DOHH2 (cell line): ENCODE data around the gene FILIP1L.

Source experiments
- EZH2phosphoT487 ChIP-seq: fragments of 200-600 bp; sonication (generic); IDR thresholded peaks from 2 replicates; pipeline ENCODE4 v1.6.1; 2017; ENCODE audit warnings: borderline replicate concordance, mild to moderate bottlenecking, antibody characterized with exemption, low read length, moderate library complexity, mixed read lengths
- TF ChIP-seq, protein P1 (sequence below): fragments of 200-600 bp; sonication (generic); IDR thresholded peaks from one replicate; pipeline ENCODE4 v1.5.1; 2014; ENCODE audit warnings: antibody characterized with exemption, mild to moderate bottlenecking, low read depth, low read length; ENCODE audit not compliant: poor library complexity, severe bottlenecking

DNA sequence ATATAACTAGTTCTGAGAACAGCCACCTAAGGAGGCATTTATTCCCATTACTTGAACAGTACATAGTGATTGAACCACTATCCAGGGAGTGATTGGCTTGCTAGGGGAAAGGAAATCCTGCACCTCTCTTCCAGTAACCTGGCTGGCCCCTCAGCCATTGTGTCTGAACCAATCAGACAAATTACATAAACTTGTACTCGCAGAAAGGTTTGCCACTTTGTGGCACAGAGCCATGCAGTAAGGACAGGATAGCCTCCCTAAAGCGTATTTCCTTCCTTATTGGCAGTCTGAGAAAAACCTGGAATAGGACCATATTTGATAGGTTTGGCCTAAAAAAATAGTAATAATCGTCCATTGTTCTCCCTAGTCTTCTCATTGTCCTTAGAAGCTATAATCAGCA, 277.6 kb downstream of the FILIP1L start:
- TF ChIP-seq, protein P1, sequence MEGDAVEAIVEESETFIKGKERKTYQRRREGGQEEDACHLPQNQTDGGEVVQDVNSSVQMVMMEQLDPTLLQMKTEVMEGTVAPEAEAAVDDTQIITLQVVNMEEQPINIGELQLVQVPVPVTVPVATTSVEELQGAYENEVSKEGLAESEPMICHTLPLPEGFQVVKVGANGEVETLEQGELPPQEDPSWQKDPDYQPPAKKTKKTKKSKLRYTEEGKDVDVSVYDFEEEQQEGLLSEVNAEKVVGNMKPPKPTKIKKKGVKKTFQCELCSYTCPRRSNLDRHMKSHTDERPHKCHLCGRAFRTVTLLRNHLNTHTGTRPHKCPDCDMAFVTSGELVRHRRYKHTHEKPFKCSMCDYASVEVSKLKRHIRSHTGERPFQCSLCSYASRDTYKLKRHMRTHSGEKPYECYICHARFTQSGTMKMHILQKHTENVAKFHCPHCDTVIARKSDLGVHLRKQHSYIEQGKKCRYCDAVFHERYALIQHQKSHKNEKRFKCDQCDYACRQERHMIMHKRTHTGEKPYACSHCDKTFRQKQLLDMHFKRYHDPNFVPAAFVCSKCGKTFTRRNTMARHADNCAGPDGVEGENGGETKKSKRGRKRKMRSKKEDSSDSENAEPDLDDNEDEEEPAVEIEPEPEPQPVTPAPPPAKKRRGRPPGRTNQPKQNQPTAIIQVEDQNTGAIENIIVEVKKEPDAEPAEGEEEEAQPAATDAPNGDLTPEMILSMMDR: no peak
- TF ChIP-seq EZH2phosphoT487: no peak
